ENCODE data around the gene DPYD.

Gene DPYD

DNA sequence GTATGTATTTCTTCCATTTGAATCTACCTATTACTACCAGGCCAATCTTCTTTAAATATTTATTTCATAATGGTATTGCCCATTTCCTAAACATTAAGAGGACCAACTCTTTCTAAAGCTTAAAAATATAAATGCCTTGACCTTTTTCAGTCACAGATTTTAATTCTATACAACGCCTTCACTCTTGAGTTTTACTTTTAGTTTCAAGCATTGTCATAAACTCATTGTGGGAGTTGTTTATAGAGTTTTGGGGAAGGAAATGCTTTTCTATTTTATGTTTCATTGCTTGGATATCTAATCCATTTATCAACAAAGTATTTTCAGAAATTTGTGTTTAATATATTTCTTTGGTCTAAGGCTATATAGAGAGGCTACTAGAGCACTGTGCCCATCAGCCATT lies 155.8 kb downstream of the DPYD start:
- no peaks in the 10 kb centered on the region for H3K36me3 Mint-ChIP-seq (ENCODE audit: low read depth)
- no peak overlapping the region for H3K27ac Mint-ChIP-seq
- H3K4me1 Mint-ChIP-seq = no peaks in the 10 kb centered on the region
- H3K9me3 Mint-ChIP-seq = no peaks in the 10 kb centered on the region
- H3K4me3 Mint-ChIP-seq = no peak overlapping the region
- no peak for TF ChIP-seq CTCF (IDR thresholded peaks at IDR 0.05)
- no peak for DNase-seq
- H3K27me3 Mint-ChIP-seq (ENCODE audit: low read depth, poor library complexity) = no peaks in the 10 kb centered on the region

- no peak overlapping the region for H3K27ac Mint-ChIP-seq
- TF ChIP-seq CTCF (IDR thresholded peaks at IDR 0.05) = no peak
- no peaks in the 10 kb centered on the region for H3K36me3 Mint-ChIP-seq (ENCODE audit: low read depth)
- H3K9me3 Mint-ChIP-seq = no peaks in the 10 kb centered on the region
- no peaks in the 10 kb centered on the region for H3K4me1 Mint-ChIP-seq
- no peak for DNase-seq
- H3K4me3 Mint-ChIP-seq = no peak overlapping the region
- H3K27me3 Mint-ChIP-seq (ENCODE audit: low read depth, poor library complexity) = no peaks in the 10 kb centered on the region
Measured at GRCh38 chr1:97761637-97762036, 159.2 kb downstream of the DPYD start.

GRCh38 chr1:97759078-97759477 lies 161.8 kb downstream of the DPYD start:
- no peak for TF ChIP-seq CTCF (IDR thresholded peaks at IDR 0.05)
- no peaks in the 10 kb centered on the region for H3K4me1 Mint-ChIP-seq
- H3K36me3 Mint-ChIP-seq (ENCODE audit: low read depth) = no peaks in the 10 kb centered on the region
- H3K27me3 Mint-ChIP-seq (ENCODE audit: low read depth, poor library complexity) = no peaks in the 10 kb centered on the region
- H3K27ac Mint-ChIP-seq = no peak overlapping the region
- no peak overlapping the region for H3K4me3 Mint-ChIP-seq
- no peaks in the 10 kb centered on the region for H3K9me3 Mint-ChIP-seq
- DNase-seq = no peak

GRCh38 chr1:97758541-97759057 lies 162.2 kb downstream of the DPYD start:
- no peaks in the 10 kb centered on the region for H3K36me3 Mint-ChIP-seq (ENCODE audit: low read depth)

DNA sequence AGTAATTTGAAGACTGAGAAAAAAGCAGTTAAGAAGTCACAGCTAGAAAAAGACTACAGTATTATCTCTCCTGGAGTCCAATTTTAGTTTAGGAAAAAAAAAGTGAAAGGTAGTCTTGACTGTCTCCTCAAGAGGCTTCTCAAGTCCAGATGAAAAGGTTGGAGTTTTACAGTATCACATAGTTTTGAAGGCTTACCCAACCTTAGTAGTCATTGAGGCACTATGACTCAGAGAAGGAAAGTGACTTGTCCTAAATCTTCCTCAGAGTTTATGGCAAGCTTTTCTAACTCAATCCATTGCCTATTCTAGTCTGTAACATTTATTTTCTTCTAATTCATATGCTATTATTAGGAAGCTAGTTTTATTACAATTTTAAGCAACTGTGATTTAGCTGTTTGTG lies 174.9 kb downstream of the DPYD start:
- H3K4me1 Mint-ChIP-seq = no peaks in the 10 kb centered on the region
- DNase-seq = no peak
- no peak overlapping the region for H3K4me3 Mint-ChIP-seq
- H3K36me3 Mint-ChIP-seq (ENCODE audit: low read depth) = no peaks in the 10 kb centered on the region
- H3K27me3 Mint-ChIP-seq (ENCODE audit: low read depth, poor library complexity) = no peaks in the 10 kb centered on the region
- H3K27ac Mint-ChIP-seq = no peak overlapping the region
- TF ChIP-seq CTCF (IDR thresholded peaks at IDR 0.05) = no peak
- H3K9me3 Mint-ChIP-seq = no peaks in the 10 kb centered on the region

More at GRCh38 chr1:97758541-97759057, 162.2 kb downstream of the DPYD start:
- Mint-ChIP-seq H3K4me1 (no peaks in the 10 kb centered on the region), H3K9me3 (no peaks in the 10 kb centered on the region), H3K27ac (no peak overlapping the region), H3K27me3 (ENCODE audit: low read depth, poor library complexity) (no peaks in the 10 kb centered on the region), H3K4me3 (no peak overlapping the region)
- no peak for TF ChIP-seq CTCF (IDR thresholded peaks at IDR 0.05)
- DNase-seq = no peak

DNA sequence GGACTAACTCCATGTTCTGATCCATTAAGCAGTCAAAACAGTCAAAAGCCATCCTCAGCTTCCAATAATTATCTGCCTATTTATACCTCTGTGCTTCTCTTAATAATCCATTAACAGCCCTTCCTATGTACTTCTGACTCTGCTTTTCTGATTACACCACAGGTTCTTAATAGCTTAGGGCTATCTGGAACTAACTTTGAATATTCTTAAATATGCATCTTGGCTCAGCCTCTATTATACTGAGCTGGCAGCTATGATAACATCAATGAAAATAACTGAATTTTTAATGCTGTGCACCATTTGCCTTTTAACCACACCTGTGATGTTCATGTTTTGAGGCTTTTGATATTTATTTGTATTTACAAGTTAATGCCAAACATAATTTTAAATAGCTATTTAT lies 175.9 kb downstream of the DPYD start:
- Mint-ChIP-seq H3K27ac (no peak overlapping the region), H3K9me3 (no peaks in the 10 kb centered on the region), H3K27me3 (ENCODE audit: low read depth, poor library complexity) (no peaks in the 10 kb centered on the region), H3K4me1 (no peaks in the 10 kb centered on the region), H3K4me3 (no peak overlapping the region), H3K36me3 (ENCODE audit: low read depth) (no peaks in the 10 kb centered on the region)
- no peak for DNase-seq
- TF ChIP-seq CTCF (IDR thresholded peaks at IDR 0.05) = no peak

Measured in nephron progenitor cell (in vitro differentiated cells).